Uterus (tissue), 4 donors: ENCODE measurements around the gene SCUBE1. TPM values are rescaled to one million over a fixed set of nuclear protein-coding genes. Genes with fewer than 3 reads are reported as not detected.

ENCODE experiments used
- DNase-seq, 2 donors: peaks; one replicate each; pipeline ENCODE4 v3.0.0-alpha.2; 2019 to 2020
- H3K27ac ChIP-seq, 2 donors: fragments of 200-600 bp; sonication (generic); 1 replicate in 1 of 2; 2 replicates in 1 of 2; pipeline ENCODE4 v1.5.1; 2016 to 2018
- H3K27me3 ChIP-seq, 2 donors: fragments of 200-600 bp; sonication (generic); one replicate each; pipeline ENCODE4 v1.5.1; 2018 to 2019; ENCODE audit warnings: control low read depth in 1 of 2
- H3K36me3 ChIP-seq, 2 donors: fragments of 200-600 bp; sonication (generic); one replicate each; pipeline ENCODE4 v1.5.1; 2019; ENCODE audit warnings: control low read depth in 1 of 2
- H3K4me1 ChIP-seq, 2 donors: fragments of 200-600 bp; sonication (generic); one replicate each; pipeline ENCODE4 v1.5.1; 2018 to 2019; ENCODE audit warnings: control low read depth in 1 of 2
- H3K4me3 ChIP-seq, 2 donors: fragments of 200-600 bp; sonication (generic); 1 replicate in 1 of 2; 2 replicates in 1 of 2; pipeline ENCODE4 v1.5.1; 2018 to 2019; ENCODE audit warnings: mild to moderate bottlenecking in 1 of 2
- H3K9me3 ChIP-seq, 2 donors: fragments of 200-600 bp; sonication (generic); one replicate each; pipeline ENCODE4 v1.5.1; 2019; ENCODE audit warnings: control low read depth in 1 of 2
- CTCF ChIP-seq, 4 experiments: fragments of 200-600 bp in 2 of 4; fragments of 450-650 bp in 2 of 4; sonication (generic) in 2 of 4; IDR thresholded peaks; one replicate each; pipeline ENCODE4 v1.5.1; 2016 to 2019; ENCODE audit warnings: antibody characterized with exemption in 4 of 4, mild to moderate bottlenecking in 2 of 4, moderate library complexity in 1 of 4
- POLR2A ChIP-seq, 2 donors: fragments of 450-650 bp; IDR thresholded peaks; one replicate each; pipeline ENCODE4 v1.6.1; 2016; ENCODE audit warnings: antibody characterized with exemption in 2 of 2, mild to moderate bottlenecking in 1 of 2, moderate library complexity in 1 of 2
- intact Hi-C: fragments of 100-400 bp; cut with DNase I; formaldehyde crosslinking; loops from one replicate; pipeline ENCODE4 v1.15.1; 2023; ENCODE audit warnings: low total_unique reads
- total RNA-seq, 4 donors: library from RNA; depleted of rRNA in 3 of 4; stranded (reverse); fragments of >200 nt in 3 of 4; gene quantifications; one replicate each; pipeline versions ENCODE4 v1.1.0 to v1.2.4, GENCODE V29; 2014 to 2023
- donor health status: DM: yes; HTN: yes; CAD: no.

Gene SCUBE1
- total RNA-seq, 4 donors from 2014 or later: 0.14 to 1.7 (median 0.26) TPM; not detected in 1

- H3K4me1 ChIP-seq: peaks cover 0 to 8% of the 10 kb centered on the region in 2 donors
- intact Hi-C loops: no loop called here
Measured at GRCh38 chr22:43152357-43153071, 190.7 kb downstream of the SCUBE1 start.

GRCh38 chr22:43152003-43152356, 191.2 kb downstream of the SCUBE1 start:
- Histone ChIP-seq H3K4me3 (peak overlapping the region; percentile 53 to 75), H3K27ac (peak overlapping the region; percentile 65 to 80), H3K36me3 (no peaks in the 10 kb centered on the region), H3K4me1 (peaks cover 0 to 8% of the 10 kb centered on the region in 2 donors), H3K9me3 (no peaks in the 10 kb centered on the region), H3K27me3 (no peaks in the 10 kb centered on the region)
- DNase-seq: no peak
- TF ChIP-seq POLR2A (IDR thresholded peaks at IDR 0.05) (no peak), CTCF (IDR thresholded peaks at IDR 0.05) (no peak)
- intact Hi-C loops: no loop called here

More at GRCh38 chr22:43152357-43153071, 190.7 kb downstream of the SCUBE1 start:
- no peak for TF ChIP-seq POLR2A (IDR thresholded peaks at IDR 0.05)
- TF ChIP-seq CTCF (IDR thresholded peaks at IDR 0.05): no peak
- DNase-seq: peak; percentile 60
- no peaks in the 10 kb centered on the region for H3K27me3 ChIP-seq
- no peaks in the 10 kb centered on the region for H3K36me3 ChIP-seq
- H3K9me3 ChIP-seq: no peaks in the 10 kb centered on the region
- H3K4me3 ChIP-seq: peak overlapping the region; percentile 53 to 75
- H3K27ac ChIP-seq: peak overlapping the region; percentile 65 to 80

- Histone ChIP-seq H3K27me3 (no peaks in the 10 kb centered on the region), H3K27ac (peak within 1 kb of the TSS; percentile 65 to 80), H3K4me3 (peak within 1 kb of the TSS; percentile 53 to 75), H3K4me1 (peaks cover 0 to 8% of the 10 kb centered on the region in 2 donors), H3K36me3 (no peaks in the 10 kb centered on the region), H3K9me3 (no peaks in the 10 kb centered on the region)
- TF ChIP-seq POLR2A (IDR thresholded peaks at IDR 0.05): peak in 1 of 2 donors; percentile 42
- no peak for TF ChIP-seq CTCF (IDR thresholded peaks at IDR 0.05)
- intact Hi-C loops: no loop called here
- peak; percentile 70 to 79 for DNase-seq
Measured at GRCh38 chr22:43151251-43152002, 191.7 kb downstream of the SCUBE1 start, which contains the start of gene TSPO. TSS of gene TSPO (plus strand) at chr22:43151559. CDS start at chr22:43159239, 7,680 bp downstream.

GRCh38 chr22:43150731-43151206, 192.4 kb downstream of the SCUBE1 start:
- Histone ChIP-seq H3K36me3 (no peaks in the 10 kb centered on the region), H3K4me3 (peak overlapping the region; percentile 53 to 75), H3K27ac (peak overlapping the region; percentile 65 to 80), H3K4me1 (peaks cover 0 to 8% of the 10 kb centered on the region in 2 donors), H3K27me3 (no peaks in the 10 kb centered on the region), H3K9me3 (no peaks in the 10 kb centered on the region)
- intact Hi-C loops: no loop called here
- TF ChIP-seq POLR2A (IDR thresholded peaks at IDR 0.05) (no peak), CTCF (IDR thresholded peaks at IDR 0.05) (no peak)
- no peak for DNase-seq

GRCh38 chr22:43148581-43148980, 194.6 kb downstream of the SCUBE1 start:
- no peak for DNase-seq
- no peak overlapping the region for H3K4me3 ChIP-seq
- H3K9me3 ChIP-seq: no peaks in the 10 kb centered on the region
- no peaks in the 10 kb centered on the region for H3K36me3 ChIP-seq
- no peaks in the 10 kb centered on the region for H3K27me3 ChIP-seq
- peaks cover 0 to 8% of the 10 kb centered on the region in 2 donors for H3K4me1 ChIP-seq
- no peak for TF ChIP-seq POLR2A (IDR thresholded peaks at IDR 0.05)
- no peak for TF ChIP-seq CTCF (IDR thresholded peaks at IDR 0.05)
- intact Hi-C loops: no loop called here
- H3K27ac ChIP-seq: no peak overlapping the region
